Posterior vena cava (tissue), 2 donors: Measurements from ENCODE around the gene AK8. TPM values are rescaled to one million over a fixed set of nuclear protein-coding genes. Genes with fewer than 3 reads are reported as not detected.
A peak's percentile ranks its signal among the peaks of the same experiment; 100 is the strongest.
"Not testable (repeated sequence)": the region's sequence is repeated elsewhere in the genome, so short reads cannot be mapped to it uniquely, and the experiment has no call there.

Source experiments
- DNase-seq: peaks from one replicate; pipeline ENCODE4 v3.0.0-alpha.2; 2020; ENCODE audit warnings: low spot score
- intact Hi-C, 2 donors: fragments of 100-400 bp; cut with DNase I; formaldehyde crosslinking; loops; one replicate each; pipeline versions ENCODE4 v1.14.1 to v1.14.2; 2022 to 2023
- total RNA-seq, 2 donors: library from RNA; stranded (reverse); fragmentation: NEBNext Ultra II Directional; extraction: Animal tissue kit (Norgen Biotek cat#: 25700); gene quantifications; one replicate each; pipeline ENCODE4 v1.2.1, GENCODE V29; 2021
- donor health status: DM: yes; HTN: yes; CAD: no.
- donor health status: DM: yes; HTN: yes; CAD: no.

Gene AK8
- total RNA-seq, 2 donors from 2014 or later, result 0.24 to 1.3 TPM

- intact Hi-C loops, result no loop called here
- no peak for DNase-seq
These were observed 138.3 kb downstream of the AK8 start for GRCh38 chr9:132739710-132740310.

GRCh38 chr9:132733260-132733815 is 144.7 kb downstream of the AK8 start:
- DNase-seq, result no peak
- intact Hi-C loops, result no loop called here

- intact Hi-C loops, result no loop called here
- DNase-seq, result no peak
These were observed 145.5 kb downstream of the AK8 start for GRCh38 chr9:132732326-132733259.

- DNase-seq, result no peak
- intact Hi-C loops, result no loop called here
These were observed 146.9 kb downstream of the AK8 start for GRCh38 chr9:132731230-132731629.

GRCh38 chr9:132730054-132731033 is 147.7 kb downstream of the AK8 start:
- no peak for DNase-seq
- intact Hi-C loops, result no loop called here

- intact Hi-C loops, result no loop called here
- DNase-seq, result no peak
These were observed 148.7 kb downstream of the AK8 start for GRCh38 chr9:132729235-132729890.

- DNase-seq, result no peak
- intact Hi-C loops, result no loop called here
These were observed 149.6 kb downstream of the AK8 start for GRCh38 chr9:132728497-132728896.

- no peak for DNase-seq
- intact Hi-C loops, result no loop called here
These were observed 150.0 kb downstream of the AK8 start for GRCh38 chr9:132728071-132728470.

- peak; percentile 23 for DNase-seq
- intact Hi-C loops, result no loop called here
These were observed 151.4 kb downstream of the AK8 start for GRCh38 chr9:132726576-132727130.

- intact Hi-C loops, result no loop called here
These were observed 152.8 kb downstream of the AK8 start for GRCh38 chr9:132725306-132725705.

GRCh38 chr9:132723809-132724208 is 154.3 kb downstream of the AK8 start:
- no peak for DNase-seq
- intact Hi-C loops, result no loop called here

More at GRCh38 chr9:132725306-132725705, 152.8 kb downstream of the AK8 start:
- DNase-seq, result peak; percentile 47

- intact Hi-C loops, result no loop called here
- DNase-seq, result no peak
These were observed 155.5 kb downstream of the AK8 start for GRCh38 chr9:132722564-132723065.

GRCh38 chr9:132721661-132722060 is 156.4 kb downstream of the AK8 start:
- intact Hi-C loops, result no loop called here
- DNase-seq, result no peak

GRCh38 chr9:132718381-132718928 is 159.6 kb downstream of the AK8 start:
- DNase-seq, intact Hi-C loops: not testable (repeated sequence)

- intact Hi-C loops, result no loop called here
These were observed 160.6 kb downstream of the AK8 start for GRCh38 chr9:132717326-132717945.

GRCh38 chr9:132716007-132716406 is 162.1 kb downstream of the AK8 start:
- intact Hi-C loops, result no loop called here
- DNase-seq, result no peak

More at GRCh38 chr9:132717326-132717945, 160.6 kb downstream of the AK8 start:
- no peak for DNase-seq

GRCh38 chr9:132712753-132713152 is 165.3 kb downstream of the AK8 start:
- intact Hi-C loops, result no loop called here
- no peak for DNase-seq
